ENCODE data around the gene CSF1.

The CSF1 gene

DNA sequence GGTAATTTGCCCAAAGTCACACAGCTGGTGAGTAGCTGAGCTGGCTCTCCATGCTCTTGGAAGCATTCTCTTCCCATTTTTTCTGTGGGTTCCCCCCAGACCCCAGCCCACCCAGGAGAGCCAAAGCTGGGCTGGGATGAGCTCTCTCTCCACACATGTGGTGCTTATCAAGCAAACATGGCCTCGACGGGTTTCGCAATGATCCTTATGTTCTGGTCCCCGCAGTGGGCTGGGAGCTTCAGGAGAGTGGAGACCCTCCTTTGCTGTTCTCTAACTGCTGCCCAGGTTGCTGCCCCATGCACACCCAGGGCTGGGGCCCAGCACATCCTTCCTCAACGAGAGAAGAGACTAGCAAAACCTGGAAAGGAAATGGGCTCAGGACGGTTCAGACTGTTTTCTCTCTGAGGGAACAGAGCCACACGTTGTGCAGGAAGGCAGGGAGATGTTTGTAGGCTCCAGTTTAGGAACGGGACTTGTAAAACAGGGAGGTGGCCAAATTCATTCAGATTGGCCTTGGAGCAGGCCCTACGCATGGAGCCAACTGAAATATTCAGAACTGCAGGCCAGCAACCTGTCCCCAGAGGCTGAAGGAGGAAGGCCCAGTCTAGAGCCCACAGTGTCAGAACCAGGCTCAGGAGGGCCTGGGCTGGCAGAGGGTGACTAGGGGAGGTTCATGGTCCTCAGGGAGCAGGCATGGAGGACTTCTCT lies 27.2 kb upstream of the CSF1 start:
- no peak for DNase-seq

DNA sequence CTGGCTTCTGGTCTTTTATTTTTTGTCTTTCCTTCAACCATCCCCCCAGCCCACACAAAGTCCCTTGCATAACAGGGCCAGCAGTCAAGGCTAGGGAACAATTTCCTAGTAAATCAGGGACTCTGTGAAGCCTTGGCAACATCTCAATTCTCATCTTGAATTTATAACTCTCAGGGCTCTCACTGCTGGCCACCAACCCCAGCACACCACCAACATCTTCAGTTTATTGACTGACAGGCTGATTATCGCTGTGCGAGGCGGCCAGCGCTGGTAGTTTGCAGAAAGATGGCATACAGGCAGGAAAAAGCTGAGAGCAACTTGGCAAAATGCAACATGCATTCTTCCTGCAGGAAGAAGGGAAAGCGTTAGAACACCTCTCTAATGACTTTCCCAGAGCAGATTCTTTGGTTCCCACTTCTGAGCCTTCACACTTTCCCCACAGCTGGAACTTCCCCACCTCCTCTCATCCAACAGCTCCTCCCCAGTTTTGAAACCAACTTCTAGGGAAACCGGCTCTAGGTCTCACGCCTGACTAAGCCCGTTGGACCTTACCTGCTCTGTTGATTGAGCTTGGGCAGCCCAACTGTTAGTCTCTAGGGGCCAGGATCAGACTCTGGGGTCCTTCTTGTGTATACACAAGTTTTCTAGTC lies 26.3 kb upstream of the CSF1 start:
- DNase-seq: no peak

DNA sequence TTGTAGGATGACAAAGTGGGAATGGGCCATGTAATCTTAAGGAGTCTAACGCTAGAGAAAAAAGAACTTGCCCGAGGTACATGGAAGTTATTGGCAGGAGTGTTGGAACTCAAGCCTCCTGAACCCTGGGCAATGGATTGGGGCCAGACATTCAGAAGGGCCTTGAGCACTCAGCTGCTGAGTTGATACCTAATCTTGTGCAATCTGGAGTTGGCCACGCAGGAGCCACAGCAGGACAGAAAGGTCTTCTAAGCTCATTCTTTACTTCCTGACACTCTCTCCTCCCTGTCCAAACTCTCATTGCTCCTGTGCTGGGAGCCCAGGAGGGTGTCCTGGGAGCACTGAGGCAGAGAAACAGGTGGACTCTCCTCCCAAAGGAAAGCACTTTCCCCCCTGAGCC lies 25.1 kb upstream of the CSF1 start:
- no peak for DNase-seq

DNA sequence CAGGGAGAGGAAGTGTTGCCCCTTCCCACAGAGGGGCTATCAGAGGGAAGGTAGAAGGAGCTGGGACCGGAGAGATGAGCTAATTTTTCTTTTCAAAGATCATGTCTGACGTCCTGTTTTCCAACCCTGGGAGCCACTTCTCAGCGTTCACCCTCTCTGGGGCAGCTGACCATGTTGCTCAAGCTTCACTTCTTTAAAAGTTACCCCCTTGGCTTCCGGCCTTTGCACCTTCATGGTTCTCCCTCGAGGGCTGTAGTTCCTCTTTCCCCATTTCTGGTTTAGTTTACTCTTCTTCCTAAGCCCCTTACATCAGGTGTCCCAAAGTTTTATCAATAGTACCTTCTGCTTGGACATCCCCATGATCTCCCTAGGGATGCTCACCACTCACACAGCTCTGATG lies 23.8 kb upstream of the CSF1 start:
- DNase-seq: no peak

DNA sequence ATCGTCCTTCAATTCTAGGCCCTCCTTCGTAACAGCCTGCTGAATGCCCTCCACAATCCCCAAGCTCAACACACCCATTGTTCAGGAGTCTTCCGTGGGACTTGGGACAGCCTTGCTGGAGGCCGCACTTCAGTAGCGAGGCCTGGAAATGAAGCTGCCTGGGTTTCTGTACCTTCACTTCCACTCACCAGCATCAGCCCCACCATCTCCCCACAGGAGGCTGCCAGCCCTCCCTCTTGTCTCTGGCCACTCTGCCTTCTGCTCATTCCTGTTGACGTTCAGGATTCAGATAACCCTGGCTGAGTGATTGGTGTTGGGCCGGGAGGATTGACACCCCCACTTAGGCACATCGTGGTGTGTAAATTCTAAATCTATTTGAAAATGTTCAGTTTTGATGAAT lies 23.4 kb upstream of the CSF1 start:
- DNase-seq: no peak

DNA sequence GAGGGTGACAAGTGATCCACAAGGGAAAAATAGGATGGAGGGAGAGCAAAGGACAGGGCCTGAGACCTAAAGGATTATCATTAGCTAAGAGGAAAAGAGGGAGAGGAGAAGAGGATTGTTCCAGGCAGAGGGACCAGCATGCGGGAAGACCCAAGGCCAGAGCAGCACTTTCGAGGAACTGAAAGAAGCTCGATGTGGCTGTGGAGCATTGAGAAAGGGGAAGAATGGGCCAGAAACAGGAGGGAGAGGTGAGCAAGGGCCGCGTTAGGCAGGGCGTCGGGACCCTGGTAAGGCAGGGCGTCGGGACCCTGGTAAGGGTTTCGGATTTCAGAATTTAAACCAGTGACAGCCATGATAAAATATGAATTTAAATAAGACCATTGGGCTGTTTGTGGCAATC lies 22.8 kb upstream of the CSF1 start:
- no peak for DNase-seq

DNA sequence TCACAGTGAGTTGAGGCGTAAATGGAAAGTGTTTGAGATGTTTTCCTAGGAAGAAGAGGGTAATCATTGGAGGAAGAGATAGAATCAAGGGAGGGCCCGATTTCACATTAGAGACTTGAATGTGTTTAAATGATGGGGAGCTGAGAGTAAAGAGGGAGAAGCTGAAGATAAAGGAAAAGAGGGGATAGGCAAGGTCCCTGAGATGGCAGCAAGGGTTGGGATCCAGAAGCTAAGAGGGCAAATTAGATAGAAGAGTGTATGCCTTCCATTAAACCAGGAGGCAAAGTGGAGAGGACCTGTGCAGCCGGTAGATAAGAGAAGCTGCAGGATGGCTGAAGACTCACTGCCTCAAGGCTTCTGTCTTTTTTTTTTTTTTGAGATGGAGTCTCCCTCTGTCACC lies 21.6 kb upstream of the CSF1 start:
- no peak for DNase-seq

DNA sequence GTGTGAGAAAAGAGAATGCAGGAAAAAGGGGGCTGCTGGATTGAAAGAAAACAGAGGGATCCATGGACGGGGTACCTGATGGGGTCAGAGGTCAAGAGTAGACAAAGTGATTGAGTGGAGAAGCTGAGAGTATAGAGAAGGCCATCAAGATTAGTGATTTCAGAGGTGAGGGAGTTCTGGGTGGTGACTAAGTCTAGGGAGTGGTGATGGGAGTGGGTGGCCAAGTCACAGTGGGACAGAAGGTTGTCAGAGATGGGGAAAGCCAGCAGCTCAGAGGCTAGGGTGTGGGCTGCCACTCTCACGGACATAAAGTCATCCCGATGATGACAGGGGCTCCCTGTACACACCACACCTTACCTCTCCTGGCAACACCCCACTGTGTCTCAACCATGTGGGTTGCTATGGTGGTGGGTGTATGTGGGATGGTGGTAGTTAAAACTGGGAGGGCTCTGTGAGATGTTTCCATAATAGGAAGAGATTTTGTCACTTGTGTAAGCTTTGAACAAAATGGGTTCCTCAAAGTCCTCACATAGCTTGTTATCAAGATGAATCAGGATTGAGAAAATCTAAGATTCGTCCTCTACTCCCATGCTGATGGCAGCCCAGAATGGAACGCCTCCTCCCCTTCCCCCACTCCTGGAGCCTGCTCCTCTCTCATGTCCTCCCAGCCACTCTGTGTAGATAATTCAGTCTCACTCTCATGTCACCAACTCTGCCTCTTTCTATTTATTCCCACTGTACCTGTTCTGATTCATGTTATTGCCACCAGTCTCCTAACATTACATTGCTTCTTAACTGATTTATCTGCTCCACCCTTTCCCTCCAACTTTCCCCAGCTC lies 20.3 kb upstream of the CSF1 start:
- no peak for DNase-seq

DNA sequence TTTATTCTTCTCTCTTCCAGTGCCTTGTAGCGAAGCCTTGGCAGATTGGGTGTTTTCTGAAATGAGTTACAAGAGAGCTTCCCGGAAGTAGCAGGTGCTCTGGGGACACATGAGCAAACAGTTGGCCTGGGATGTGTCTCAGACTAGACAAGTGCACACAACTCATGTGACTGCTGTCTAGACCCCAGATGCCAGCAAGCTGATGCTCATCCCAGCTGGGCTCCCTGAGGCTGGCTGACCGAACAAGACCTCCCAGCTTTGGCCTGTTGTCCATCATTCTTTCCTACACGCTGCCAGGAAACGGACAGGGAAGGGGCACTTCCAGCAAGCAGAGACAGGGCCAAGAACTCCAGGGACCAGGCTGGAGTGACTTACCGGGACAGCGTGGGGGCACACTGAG lies 18.7 kb upstream of the CSF1 start:
- DNase-seq: peak; percentile 6

DNA sequence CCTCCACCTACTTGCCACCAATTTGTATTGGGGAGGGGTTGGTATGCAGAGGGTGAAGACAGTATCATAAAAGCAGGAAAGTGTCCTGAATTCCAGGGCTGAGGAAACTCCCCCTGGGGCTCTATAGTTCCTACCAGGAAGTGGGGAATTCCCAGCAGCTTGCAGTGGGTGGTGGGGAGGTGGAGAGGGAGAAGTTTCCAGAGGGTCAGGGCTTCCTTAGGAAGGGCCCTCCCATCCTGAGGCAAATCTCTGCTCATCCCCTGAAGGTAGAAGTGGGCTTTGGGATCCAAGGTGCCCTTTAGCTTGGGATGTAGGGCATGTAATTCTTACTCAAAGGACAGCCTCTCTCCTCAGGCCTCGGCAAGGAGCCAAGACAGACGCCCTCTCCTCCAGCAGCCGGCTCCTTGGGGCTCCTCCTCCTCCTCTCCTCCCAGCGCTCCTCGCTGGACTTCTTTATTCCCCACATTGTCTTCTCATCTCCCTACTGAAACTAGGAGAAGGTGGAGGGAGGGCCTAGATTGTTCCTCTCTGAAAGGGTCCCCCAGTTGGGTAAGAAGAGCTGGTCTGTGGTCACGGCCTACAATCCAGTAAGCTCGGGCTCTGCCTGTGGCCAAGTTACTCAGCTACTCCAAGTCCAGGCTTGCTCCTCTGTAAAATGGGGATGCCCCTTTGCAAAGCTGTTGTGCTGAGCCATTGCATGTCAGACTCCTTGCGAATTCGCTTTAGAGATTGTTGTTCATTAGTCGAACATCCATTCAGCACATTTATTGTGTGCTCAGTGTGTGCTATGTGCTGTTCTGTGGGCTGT lies 17.9 kb upstream of the CSF1 start:
- no peak for DNase-seq

DNA sequence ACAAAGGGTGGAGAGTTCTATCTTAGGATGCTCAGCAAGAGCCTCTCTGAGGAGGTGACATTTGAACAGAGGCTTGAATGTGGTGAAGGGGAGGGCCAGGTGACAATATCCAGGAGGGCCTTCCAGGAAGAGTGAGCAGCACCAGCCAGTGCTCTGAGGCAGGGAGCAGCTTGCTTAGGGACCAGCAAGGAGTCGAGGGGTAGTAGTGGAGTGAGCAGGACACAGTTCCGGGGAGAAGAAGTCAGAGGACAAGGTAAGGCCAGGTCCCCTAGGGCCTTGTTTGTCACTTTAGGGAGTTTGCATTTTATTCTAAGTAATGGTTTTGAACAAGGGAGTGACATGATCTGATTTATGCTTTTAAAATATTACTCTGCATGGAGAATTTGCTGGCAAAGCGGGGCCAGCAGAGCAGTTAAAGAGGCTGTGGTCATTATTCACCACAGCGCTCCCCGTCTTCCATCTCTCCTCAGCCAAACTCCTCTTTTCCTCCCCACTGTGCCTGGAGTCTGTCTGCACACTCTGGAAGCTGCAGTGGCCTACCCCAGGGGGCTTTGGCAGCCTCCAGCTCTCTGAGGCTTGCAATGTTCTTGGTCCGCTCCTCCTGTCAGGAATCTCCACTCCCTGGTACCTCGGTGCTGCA lies 17.0 kb upstream of the CSF1 start:
- no peak for DNase-seq

DNA sequence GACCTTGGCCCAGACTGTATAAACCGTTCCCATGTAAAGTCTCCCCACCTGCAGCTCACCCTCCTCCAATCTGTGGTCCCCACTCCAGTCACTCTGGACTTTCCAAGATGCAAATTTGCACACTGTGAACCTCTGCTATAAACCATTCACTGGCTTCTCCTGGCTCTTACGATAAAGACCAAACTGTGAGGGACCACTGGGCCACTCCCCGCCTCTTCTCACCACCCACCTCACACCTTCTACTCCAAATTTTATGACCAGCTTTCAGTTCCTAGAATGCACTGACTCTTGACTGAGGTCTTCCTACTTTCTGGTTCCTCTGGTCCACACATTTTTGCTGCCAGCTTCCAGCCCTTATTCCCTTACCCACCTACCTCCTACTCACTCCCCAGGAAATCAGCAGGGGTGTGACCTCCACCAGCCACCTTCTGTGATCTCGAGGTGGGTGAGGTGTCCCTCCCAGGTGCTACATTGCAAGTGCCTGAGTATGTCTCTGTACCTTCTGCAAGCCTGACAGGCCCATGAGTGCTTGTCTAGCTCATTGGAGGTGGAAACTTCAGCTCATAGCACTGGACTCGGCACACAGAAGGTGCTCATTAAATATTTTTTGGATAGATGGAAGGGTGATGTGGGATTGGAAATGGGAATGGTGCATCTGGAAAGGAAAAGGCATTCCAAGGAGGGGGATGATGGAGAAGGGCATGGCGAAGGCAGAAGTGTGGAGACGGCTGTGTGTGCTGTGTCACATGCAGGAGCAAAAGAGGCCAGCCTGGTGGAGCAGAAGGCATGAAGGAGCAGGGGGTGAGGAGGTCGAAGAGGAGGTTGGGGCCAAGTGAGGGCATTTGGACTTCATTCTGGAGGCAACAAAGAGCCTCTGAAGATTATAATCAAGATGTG lies 15.6 kb upstream of the CSF1 start:
- DNase-seq: no peak

DNA sequence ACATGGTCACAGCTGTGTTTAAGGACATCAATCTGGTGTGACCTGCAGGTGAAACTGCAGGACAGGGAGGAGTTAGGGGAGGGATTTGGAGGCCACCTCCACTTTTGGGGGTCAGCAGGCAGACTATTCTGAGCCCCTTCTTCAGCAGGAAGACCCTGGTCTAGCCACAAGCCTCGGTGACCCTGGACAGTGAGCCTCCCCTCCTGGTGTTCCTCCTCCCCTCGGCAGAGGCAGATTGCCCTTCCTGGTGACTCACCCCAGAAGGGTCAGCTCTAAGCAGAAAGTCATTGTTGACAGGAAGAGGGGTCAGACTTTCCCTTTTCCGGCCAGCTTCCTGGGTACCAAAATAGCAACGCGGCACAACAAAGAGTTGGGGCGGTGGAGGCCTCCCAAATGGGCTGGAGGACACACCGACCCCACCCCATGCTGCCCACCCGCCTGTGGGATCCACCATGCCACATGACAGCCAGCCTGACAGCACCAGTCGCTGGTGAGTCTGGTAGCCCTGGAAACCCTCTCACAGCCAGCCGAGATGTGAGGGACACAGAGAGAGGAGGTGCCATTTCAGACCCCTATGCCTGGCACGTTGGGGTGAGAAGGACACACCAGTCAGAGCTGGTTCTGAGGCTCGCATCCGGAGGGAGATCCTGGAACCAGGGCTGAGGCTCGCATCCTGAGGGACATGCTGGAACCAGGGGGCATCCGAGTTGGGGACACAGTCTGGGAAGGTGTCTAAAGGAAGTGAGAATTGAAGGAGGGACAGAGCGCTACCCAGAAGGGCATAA lies 14.7 kb upstream of the CSF1 start:
- DNase-seq: no peak

DNA sequence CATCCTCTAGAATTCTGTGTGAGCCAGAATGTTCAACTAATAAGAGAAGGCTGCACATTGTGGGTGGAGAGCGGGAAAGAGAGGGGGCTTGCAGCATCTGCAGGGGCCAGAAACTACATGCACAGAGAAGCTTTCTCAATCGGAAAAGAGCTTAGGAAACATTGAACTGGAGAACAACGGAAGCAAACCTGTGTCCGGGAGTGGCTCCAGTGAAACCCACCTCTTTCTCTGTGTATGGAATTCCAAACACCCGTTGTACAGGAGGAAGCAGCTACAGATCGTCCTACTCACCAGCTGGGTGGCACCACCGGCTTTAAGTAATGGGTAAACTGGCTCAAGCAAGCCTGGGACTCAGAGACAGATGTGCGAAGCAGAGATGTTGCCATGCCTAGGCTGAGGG lies 14.0 kb upstream of the CSF1 start:
- DNase-seq: no peak

DNA sequence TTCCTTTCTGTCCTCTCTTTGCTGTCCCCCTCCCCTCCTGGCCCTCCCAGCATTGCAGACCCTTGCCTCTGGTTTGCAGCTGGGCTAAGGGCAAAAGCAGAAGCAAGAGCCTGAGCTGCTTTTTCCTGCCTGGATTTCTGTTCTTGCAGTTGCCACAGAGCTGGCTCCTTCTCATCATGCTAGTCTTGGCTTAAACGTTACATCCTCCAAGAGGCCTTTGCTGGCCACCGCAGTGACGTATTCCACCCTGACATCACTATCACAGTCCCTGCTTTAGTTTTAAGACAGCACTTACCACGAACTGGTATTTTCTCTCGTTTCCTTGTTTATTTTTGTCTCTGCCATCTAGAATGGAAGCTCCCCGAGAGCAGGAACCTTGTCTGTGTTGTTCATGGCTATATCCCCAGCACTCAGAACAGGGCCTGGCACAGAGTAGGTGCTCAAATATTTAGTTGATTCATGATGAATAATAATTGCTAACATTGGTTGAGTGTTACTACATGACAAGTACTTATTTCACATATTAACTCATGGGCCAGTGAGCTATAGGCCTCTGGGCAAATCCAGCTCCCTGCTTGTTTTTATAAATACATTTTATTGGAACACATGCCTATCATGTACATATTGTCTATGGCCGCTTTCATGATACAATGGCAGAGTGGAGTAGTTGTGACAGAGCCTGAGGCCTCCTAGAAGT lies 13.2 kb upstream of the CSF1 start:
- DNase-seq: no peak

DNA sequence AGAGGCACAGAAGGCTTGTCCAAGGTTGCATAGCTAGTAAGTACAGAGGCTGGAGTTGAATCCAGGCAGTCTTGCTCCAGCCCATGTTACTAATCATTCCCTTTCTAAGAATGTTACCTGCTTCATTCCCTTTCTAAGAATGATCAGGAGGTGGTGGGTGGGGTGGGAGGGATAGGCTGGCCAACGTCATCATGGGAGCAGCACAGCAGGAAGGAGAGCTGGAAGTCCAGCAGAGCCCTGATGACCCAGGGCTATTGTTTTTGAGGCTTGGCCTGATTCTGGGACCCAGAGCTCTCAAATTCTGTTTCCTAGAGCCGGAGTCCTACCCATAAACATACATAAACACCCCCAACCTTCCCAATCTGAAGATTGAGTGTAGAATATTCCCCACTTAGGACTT lies 11.8 kb upstream of the CSF1 start:
- DNase-seq: no peak

DNA sequence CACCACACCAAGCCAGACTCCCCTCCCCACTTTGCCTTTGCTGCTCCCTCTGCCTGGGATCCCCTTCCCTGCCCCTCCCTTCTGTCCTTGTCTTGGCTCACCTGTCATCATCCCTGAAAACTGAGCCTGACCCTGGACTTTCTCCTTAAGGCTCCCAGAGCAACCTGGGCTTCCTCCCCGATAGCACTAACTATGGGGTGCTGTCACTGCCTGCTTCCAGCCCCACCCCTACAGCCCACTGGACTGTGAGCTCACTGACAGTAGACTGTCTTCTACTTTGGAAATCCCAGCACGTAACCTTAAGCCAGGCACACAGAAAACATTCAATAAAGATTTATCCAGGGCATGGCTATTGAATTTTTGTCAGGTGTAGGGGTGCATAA lies 9.5 kb upstream of the CSF1 start:
- DNase-seq: no peak

DNA sequence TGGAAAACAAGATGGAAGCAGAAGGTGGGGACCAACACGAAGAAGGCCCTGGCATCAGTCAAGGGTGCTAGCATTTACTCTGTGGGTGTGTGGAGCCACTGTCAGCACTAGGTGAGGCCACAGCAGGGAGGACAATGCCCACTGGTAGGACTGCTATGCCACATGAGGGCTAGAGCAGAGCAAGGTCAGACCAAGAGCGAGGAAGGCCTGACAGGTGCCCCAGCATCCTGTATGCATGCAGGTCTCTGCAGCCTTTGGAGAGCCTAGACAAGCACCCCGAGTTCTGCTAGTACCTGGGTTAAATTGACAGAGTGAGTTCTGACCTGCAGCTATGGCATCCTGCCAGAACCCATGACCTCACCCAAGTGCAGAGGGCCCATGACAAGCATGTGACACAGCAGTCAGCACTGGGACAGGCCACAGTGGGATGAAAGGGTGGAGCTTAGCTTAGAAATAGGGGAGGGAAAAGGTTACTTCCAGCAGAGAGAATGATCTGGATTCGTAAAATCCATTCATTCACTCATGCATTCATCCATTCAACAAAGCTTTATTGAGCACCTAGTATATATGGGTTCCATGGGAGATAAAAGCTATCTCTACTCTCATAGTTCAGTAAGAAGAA lies 9.0 kb upstream of the CSF1 start:
- DNase-seq: no peak

DNA sequence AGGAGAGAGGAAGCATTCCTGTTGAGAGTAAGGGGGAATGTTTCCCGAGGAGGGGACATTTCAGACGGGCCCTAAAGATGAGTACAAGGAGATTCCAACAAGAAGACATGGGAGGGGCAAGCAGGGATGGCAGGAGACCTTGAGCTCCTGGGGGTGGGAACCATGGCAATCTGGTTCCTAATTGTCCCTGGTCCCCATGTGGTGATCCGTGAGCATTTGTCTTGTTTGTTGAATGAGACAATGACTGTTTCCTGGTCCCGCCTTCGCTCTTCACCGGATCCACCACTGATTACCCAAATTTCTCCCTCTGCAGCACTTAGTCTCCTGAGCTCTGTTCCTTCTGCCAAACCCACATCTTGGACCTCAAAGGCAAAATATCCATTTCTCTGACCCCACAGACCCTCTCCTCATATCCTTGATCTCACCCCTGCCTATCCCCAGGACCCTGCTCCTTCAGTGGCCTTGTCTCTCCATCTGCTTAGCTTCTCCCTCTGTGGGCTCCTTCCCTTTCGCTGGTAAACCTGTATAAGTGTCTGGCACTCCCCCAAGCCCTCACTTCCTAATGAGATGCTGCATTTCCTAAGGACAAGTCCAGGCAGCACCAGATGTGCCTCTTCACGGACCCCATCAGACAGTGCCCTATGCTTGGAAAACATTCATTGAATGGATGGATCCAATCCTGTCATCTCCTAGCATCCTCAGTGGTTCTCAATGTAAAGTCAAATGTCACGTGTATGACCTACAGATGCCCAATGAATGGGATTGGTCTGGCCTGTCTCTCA lies 8.3 kb upstream of the CSF1 start:
- no peak for DNase-seq

Measured in NCI-H510A treated with DMSO at 0.1 percent for 48 hours (cell line).